HuH-7.5 (cell line): ENCODE results near the gene RIGI.
A peak's percentile ranks its signal among the peaks of the same experiment; 100 is the strongest.
"Not testable (repeated sequence)": the region's sequence is repeated elsewhere in the genome, so short reads cannot be mapped to it uniquely, and the experiment has no call there.

ENCODE experiments used
- DNase-seq: peaks from one replicate; pipeline ENCODE4 v3.0.0; 2011; ENCODE audit warnings: low spot score

RIGI gene

DNA sequence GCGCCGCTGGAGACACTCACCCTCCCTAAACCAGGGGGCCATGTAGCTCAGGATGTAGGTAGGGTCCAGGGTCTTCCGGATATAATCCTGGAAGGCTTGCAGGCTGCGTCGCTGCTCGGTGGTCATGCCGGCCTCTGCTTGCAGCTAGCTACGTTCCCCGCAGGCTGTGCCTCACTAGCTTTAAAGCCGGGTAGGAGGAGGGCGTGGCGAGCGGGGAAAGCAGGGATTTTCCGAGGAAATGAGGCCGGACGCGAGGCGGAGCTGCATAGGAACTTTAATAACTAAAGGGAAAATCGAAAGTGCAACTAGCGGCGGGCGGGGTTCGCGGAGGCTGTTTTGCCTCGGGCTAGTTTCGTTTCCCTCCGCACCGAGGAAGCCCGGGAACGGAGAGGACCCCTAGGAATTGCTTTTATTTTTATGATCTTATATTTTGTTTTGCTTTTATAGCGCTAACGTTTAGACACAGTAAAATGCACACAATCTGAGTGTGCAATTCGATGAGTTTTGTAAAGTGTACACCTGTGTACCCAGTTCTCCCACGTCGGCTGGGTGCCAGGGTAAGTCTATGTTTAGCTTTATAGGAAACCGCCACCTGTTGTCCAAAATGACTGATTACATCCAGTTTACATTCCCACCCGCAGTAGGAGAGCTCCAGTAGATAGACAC lies at the start of gene RIGI:
Gene RIGI, minus strand, starts transcription at position 156 of the 666 bp plus-strand sequence. Its CDS starts 30 bp downstream, at position 126.
- DNase-seq: peak; percentile 16

DNA sequence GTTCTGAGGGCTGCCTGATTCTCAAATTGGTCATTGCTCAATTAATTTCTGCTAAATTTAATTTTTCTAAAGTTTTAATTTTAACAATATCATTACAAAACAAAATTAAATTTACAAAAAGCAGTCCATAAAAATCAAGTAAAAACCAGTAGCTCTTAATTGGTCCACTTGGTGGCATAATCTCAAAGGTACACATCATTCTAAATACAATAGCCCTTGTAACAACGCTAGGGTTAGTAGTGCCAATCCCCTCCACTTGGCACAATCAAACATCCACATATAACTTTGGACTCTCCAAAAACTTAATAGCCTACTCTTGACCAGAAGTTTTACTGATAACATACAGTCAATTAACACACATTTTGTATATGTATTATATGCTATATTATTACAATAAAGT lies 48.9 kb upstream of the RIGI start:
- DNase-seq: no peak

DNA sequence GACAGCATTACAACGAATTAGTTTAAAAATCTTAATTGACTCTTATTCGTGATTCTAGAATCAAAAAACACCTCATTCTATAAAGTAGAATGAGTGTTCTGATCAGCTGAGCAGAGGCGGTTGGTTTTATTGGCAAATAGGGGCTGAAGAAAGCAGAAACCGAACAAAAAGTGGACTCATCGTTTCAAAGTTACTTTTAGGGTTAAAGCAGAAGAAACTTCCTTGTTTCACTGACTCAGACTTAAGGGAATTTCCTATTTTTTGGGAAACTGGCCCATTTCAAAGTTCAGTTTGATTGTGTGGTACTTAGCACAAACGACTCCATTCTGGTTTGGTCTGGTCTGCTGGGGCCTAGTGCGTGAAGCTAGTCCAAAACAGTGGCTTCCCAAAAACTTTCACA lies 47.8 kb upstream of the RIGI start:
- no peak for DNase-seq

DNA sequence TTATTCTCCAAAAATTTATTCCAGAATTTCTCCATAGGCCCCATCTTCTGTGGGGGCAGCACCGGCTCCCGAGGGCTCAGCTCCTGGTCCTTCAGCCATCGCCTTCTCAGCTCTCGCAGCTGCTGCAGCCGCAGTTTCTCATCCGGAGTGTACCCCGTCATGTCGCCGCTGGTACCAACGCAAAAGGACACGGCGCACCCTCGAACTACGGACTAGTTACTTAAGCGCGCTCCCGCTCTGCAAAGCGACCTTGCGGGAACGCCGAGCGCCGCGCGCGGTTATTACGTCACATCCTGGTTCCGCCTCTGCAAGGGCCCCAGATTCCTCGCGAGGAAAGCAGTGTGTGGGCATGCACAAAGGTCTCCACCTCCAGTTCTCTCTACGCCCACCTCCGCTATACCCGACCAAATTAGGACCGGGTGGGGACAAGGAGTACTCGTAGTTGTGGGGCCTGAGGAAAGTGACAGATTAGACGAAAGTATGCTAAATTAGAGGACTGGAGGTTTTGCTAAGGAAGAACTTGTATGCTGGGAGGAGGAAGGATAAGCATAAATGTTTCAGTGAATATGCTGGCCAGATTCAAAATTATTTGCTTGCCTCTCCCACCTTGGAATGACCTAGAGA lies 47.0 kb upstream of the RIGI start, which contains the start of gene NDUFB6:
Gene NDUFB6, minus strand, starts transcription at position 260 of the 624 bp plus-strand sequence. Its CDS starts 99 bp downstream, at position 161.
- peak; percentile 63 for DNase-seq

DNA sequence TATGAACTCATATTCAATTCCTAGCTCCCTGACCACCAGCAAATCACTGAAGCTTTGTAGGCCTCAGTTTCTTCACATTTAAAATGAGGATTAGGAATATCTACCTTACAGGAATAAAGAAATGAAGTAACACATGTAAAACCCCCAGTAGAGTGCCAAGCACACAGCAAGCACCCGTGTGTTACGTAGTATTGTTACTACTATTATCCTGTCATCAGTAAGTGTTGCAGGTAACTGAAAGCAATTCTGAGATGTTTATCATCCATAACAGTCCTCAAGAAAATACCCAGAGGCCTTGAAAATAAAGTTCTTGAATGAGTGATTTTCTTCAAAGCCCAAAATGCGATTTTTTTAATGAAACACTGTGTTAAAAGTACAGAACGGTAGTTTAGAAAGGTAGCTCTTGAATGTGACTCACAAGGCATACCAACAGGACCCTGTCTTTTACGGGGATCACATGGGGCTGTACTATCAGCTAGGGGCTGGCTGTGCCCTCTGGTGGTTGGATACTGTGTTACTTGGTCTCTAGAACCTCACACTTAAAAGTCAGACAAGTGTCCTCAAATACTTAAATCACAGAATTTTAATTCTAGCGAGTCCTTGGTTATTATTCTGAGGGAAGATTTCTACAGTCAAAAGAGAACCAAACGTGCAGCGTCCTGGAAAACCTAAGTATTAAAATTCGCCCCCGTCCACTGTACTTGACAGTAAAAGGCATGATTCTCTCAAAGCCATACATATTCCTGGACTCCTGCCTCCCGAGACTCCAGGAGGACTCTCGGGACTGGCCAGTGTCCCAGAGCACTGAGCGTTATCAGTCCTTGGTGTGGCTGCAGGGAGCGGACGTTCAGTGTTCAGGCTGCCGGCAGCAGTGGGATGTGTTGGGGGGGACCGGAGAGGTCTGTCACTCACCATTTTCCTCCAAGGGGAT lies 46.2 kb upstream of the RIGI start:
- DNase-seq: peak; percentile 49

DNA sequence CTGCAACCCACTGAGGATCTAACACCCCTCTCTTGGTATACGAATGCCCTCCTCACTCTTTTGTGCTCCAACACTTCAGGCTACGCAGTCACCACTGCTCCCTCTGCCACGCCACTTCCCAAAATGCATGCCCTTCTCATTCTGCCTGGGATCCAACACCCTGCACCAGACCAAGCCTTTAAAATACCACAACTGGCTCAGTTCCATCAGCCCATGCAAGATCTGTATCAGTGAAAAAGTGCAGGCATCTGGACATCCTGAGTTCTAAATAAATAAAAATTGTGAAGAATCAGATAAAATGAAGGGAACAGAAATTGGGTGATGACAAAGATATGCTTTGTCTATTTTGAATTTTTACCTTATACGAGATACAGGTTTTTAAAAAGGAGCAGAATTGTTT lies 44.3 kb upstream of the RIGI start:
- DNase-seq: no peak

DNA sequence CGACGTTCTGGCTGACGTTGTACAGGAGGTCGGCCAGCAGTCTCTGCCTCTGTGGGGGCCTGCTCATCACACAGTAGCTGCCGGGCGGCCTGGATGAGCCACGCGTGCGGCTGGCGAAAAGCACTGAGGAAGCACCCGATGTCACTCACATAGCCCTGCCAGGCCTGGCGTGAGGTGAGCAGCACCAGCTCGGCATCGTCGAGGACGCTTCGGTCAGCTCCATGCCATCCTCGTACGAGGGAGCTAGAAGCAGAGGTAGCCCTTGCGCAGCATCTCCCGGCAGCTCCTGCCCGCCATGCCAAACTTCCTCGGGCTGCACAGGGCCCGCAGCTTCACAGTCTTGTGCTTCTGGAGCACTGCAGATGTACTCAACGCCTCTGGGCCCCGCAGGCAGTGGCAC lies 40.8 kb upstream of the RIGI start:
- DNase-seq: no peak

DNA sequence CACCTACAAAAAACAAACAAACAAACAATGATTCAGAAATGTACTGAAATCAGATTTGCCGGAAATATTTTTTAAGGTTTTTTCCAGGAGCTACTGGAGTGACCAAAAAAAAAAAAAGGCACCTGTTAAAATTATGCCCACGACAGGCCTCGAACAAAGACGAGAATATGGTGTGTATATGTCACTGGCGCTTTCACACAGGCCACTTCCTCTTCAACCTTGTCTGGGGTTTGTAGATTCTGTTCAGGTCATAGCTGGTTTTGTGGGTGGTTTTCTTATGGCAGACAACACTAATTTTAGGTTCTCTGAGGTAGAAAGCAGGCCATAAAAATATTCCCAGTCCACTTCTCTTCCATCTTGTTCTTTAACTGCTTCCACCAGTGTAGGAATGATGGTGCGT lies 40.0 kb upstream of the RIGI start:
- DNase-seq: no peak

DNA sequence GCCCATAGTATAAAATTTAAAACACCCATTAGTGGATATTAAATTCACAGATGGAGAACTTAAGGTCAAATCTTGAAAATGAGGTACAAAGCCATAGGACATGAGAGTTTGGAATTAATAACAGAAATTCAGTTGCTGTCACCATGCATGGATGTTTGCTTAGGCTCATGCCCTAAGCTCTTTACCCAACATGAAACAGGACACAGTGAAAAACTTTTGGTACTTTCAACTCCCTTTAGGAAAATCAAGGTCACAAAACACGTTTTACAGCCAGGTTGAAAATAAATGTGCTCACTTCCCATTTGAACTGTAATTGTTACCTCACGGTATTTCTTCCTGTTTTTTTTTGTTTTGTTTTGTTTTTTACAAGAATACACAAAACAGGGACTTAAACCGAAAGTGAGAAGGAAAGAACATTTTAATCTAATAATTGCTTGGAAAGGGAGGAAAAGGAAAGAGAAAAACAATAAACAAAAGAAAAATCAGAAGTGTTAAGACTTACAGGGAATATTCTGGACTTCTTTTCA lies 32.5 kb upstream of the RIGI start:
- DNase-seq: no peak

DNA sequence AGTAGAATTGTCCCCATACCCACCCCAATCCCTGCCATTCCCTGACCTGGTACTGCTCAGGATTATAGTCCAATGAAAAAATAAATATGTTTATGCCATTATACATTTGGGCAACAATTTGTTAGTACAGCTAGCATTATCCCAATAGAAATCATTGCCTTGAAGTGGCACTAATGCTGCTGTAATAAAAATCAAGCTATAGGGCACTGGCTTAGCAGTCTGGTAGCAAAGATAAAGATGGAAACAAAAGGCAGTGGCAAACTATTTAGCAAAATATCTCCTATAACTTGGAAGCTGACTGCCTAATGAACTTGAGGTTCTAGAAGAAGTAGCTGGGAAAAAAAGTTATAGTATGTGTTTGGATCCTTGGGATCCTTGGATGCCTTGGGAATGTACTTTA lies 28.6 kb upstream of the RIGI start:
- no peak for DNase-seq

DNA sequence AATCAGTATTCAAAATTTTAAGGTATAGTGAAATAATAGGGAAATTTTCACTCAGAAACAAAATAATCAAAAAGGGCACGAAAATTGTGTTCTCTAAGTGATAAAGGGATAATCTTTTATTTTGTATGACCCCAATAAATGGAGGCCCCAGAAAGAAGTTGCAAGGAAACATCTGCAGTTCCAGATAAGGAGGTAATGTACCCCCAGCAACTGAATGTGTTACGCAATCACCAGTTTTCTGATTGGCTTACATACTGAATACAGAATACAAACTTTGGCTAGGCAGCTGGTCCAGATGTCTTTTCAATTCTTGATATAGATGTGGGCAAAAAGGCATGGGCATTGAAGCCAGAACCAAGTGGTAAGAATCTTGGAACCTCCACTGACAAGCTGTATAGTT lies 28.1 kb upstream of the RIGI start:
- DNase-seq: no peak

DNA sequence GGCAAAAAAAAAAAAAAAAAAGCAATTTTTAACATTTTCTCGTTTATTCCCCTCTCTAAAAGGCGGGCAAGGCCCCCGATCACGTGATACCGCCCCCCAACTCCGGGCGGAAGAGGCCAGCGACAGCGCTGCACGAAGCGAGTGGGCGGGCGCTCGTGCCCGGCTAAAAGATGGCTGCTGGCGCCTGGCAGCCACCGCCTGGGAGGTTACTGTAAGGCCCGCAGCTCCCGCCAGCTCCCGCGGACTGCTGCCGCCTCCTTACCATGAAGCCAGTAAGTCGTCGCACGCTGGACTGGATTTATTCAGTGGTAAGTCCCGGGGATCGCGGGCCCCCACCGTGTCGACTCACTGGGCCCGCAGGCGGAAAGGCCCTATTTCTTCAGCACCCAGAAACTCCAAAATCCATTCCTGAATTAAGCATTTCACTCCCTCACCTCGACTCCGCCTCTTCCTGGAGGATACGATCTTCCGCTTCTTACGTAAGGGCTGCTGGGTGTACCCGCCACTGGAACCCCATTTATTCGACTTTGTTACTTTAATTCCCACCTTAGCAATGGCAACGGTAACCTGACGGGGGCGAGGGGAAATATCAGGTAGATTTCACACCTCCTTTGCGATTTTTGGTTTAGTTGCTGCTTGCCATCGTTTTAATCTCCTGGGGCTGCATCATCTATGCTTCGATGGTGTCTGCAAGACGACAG lies 26.3 kb upstream of the RIGI start, which contains the start of the genes SMIM27 and TOPORS:
Gene SMIM27, plus strand, starts transcription at position 156 of the 701 bp plus-strand sequence. Its CDS starts 108 bp downstream, at position 264.
Gene TOPORS, minus strand, starts transcription at position 415 of the 701 bp plus-strand sequence. Its CDS starts 150 bp downstream, at position 265.
- peak; percentile 62 for DNase-seq

DNA sequence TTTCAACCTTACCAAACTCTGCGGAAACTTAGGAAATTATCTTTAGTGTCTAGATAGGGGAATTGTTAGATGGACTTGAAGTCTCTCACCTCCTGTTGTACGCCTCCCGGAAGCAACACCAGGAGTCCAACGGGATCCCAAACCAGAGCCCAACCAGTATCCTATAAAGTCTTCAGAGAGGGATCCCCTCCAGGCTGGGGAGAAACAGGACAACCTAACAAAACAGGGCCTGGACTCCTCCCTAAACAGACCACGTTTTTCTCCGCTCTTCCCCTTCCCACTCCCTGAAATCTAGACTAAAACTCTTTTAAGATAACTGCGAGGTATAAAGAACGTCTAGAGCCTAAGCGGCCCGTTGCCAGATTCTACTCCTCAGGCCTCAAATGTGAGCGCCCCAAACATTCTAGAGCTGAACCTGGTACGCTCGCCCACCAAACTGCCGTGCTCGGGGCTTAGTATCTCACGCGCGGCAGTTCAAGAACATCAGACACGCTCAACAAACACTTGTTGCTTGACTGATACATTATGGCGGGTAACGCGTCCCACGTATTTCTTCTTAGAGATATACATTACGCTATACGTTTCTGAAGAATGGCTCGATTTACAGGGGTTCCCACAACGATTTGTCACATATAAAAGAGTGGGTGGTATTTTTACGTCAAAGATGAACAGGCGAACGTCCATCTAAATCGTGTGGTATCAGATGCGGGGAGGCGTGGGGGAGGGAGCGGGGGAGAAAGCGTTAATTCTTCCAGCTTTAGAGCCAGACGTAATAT lies 25.5 kb upstream of the RIGI start:
- peak; percentile 12 for DNase-seq

DNA sequence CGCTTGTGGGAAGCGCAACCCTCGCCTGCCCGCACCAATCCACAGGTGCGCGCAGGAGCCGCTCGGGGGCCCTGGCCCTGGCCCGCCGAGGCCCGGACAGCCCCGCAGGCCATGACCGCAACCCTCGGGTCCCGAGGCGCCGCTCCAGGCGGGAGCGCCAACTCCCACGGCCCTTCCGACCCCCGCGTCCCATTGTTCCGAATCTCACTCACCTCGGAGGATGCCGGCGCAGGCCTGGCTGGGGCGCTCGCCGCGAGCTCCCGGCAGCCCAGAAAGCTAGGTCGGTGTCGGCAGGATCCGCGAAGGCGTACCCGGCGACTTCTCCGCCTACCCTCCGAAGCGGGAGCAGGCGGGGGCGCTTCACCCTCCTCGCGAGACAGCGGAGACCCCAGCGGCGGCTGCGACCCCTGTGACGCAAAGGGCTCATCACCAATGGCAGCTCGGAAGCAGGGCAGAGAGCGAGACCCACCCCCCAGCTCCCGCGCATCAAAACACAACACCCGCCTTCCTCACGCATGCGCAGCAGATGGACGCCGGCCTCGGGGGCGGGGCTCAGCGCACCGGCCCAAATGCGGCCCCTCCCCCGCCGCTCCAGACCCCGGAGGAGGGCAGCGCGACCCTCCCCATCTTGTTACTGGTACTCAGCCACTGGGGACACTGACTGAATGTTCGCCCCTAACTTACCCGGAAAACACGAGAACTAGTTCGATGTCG lies 24.7 kb upstream of the RIGI start:
- peak; percentile 87 for DNase-seq

DNA sequence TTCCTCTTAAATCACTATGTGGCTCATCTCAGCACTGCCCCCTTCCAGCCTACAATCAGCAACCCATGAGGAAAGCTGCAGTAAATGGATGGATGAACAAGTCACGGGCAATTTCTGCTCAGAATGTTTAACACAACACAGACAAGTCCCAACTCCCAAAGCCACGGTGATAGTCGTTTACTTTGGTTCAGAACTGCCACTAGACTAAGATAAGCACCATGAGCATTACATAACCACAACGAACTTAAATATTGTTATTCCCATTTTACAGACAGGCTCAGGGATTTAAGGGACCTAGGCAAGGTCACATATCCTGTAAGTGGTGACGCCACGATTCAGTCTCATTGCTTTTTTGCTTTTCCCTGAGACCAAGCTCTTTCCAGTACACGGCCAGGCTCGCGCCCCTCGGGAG lies 24.2 kb upstream of the RIGI start:
- DNase-seq: peak; percentile 19

DNA sequence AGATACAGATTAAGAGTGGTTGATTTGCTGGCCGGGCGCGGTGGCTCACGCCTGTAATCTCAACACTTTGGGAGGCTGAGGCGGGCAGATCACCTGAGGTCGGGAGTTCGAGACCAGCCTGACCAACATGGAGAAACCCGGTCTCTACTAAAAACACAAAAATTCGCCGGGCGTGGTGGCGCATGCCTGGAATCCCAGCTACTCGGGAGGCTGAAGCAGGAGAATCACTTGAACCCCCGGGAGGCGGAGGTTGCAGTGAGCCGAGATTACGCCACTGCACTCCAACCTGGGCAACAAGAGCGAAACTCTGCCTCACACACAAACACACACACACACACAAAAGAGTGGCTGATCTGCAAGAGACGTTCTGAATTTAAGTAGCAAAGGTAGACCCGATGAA lies 22.2 kb upstream of the RIGI start:
- DNase-seq: not testable (repeated sequence)

DNA sequence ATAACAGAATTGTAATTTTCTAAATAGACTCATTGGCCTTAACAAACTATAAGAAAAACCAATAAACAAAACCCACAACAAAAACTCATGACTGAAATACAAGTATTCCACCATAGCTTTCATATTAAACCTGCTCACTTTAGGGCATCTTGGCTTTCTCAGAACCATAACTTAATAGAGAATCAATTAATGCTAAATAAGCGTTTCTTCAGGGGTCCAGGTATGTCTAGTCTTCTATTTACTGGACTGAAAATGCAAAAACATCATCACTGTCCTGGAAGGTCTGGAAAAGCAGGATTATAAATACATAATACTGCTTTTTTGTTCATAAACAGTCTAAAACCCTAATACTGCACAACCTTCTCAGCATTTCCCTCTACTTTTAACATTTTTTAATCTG lies 19.9 kb upstream of the RIGI start:
- DNase-seq: no peak

DNA sequence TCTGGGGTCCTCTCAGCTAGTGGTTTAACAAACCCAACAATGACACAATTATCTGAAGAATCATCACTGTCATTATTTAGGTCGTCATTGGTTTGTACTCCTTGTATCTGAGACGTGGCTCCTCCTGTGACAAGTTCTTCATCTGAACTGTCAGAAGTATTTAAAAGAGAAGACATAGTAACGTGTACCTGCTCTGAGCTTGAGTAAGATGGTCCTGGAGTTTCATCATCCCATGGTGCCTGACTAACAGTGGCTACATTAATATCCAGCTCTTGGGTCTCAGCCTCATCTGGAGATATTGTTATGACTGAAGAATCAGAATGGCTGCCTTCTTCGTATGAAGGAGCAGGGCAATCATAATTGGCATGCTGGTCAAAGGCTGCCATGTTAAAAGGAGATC lies 17.1 kb upstream of the RIGI start:
- no peak for DNase-seq

DNA sequence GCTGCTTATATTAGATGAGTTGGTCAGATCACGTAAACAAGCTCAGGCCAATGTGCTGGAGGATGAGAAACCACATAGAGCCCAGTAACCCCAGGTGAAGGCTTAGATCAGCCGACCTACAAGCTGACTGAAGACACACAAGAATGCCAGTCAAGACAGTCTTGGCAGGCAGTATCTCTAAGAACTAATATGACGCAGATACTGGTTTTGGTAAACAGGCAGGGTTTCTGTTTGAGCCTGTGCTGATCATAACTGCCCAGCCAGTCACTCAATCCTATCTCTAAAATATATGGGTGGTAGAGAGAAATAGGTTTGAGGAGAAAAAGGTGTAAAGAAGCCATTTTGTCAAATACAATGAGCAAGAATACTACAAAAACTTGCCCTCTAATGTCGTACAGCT lies 7.8 kb upstream of the RIGI start:
- DNase-seq: no peak

DNA sequence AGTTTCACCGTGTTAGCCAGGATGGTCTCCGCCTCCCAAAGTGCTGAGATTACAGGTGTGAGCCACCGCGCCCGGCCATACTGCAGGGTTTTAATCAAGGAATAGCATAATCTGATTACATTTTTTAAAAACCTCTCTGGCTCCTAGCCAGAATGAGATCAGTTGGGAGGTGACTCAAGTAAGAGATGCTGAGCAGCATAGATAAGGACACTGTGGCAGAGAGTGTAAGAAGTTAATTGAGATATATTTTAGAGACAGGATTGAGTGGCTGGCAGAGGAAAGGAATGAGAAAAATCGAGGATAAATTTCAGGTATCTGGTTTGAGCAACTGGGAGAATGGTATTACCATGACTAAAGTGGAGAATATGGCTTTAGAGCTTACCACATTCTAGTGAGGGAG lies 7.3 kb upstream of the RIGI start:
- DNase-seq: no peak
